ENCODE measurements around the gene RNF112. TPM values are rescaled to one million over a fixed set of nuclear protein-coding genes. Genes with fewer than 3 reads are reported as not detected.

Gene RNF112
- total RNA-seq, 1 experiment from 2014 or later: not detected

DNA sequence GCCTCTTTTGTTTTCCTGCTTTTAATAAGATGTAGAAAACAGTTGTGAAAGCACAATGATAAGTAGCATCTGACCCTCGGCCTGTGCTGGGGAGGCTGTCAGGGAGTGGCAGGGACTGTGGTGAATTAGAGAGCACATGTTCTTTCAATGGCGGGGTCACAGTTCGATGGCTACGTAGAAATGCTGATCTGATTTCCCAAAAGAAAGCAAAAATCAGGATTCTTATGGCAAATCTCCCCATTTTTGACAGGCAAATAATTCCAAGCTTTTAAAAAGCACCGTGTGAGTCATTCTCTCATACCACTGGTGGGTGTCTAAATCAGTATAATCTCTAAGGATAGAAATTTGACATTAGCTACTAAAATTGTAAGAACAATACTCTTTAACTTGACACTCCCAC, 36.9 kb upstream of the RNF112 start:
- DNase-seq (ENCODE audit: low spot score): no peak

DNA sequence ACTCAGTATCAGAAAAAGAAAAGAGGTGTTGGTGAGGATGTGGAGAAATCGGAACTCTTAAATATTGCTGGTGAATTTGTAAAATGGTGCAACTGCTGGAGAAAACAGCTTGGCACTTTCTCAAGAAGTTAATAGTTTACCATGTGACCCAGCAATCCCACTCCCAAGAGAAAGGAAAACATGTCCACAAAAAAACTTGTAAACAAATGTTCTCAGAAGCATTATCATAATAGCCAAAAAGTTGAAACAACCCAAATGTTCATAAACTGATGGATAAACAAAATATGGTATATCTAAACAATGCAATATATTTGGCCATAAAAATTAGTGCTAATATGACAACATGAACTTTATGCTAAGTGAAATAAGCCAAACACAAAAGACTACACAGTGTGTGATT, 35.3 kb upstream of the RNF112 start:
- DNase-seq (ENCODE audit: low spot score): no peak

DNA sequence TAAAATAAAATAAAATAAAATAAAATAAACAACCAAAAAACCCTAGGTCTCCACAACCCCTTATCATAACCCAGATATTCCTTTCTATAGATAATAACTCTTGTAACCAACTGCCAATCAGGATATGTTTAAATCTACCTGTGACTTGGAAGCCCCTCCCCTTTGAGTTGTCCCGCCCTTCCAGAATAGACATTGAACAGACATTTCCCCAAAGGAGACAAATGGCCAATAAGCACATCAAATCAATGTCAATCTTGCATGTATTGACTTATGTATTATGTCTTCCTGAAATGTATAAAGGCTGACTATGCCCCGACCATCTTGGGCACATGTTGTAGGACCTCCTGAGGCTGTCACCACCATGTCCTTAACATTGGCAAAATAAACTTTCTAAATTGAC, 34.2 kb upstream of the RNF112 start:
- peak; percentile 10 for DNase-seq (ENCODE audit: low spot score)

DNA sequence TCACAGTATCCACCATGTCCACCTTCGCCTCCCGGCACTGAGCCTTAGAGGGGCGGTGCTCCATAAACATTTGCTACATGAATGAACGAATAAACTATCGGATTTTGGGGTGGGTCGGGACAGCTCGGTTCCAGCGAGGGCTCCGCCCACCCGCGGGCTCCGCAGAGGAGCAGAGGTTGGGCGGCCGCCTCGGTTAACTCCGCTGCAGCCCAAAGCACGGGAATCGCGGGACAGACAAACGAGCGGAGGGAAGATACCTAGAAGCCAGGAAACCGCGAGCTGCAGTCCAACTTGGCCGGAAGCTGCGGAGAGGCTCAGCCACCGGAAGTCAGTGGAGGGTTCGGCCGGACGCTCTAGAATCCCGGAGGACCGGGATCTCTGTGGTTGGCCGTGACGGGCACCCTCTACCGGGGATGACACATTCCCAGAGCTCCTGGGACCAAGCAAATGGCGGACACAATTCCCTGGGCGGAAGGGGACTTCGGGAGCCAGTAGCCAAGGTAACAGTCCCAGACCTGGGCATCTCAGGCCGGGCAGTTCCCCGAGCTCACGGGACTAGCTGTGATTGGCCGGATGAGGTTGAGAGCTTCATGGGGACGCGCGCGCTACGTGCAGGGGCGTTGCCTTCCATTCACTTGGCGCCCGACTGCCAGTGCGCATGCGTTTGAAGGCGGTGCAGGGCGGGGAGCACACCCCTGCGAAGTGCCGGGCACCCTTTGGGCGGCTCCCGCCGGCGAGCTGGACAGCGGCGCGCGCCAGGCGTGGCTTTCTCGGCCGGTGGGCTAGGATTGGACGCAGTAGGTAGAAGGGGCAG, 33.2 kb upstream of the RNF112 start:
- peak; percentile 93 for DNase-seq (ENCODE audit: low spot score)

DNA sequence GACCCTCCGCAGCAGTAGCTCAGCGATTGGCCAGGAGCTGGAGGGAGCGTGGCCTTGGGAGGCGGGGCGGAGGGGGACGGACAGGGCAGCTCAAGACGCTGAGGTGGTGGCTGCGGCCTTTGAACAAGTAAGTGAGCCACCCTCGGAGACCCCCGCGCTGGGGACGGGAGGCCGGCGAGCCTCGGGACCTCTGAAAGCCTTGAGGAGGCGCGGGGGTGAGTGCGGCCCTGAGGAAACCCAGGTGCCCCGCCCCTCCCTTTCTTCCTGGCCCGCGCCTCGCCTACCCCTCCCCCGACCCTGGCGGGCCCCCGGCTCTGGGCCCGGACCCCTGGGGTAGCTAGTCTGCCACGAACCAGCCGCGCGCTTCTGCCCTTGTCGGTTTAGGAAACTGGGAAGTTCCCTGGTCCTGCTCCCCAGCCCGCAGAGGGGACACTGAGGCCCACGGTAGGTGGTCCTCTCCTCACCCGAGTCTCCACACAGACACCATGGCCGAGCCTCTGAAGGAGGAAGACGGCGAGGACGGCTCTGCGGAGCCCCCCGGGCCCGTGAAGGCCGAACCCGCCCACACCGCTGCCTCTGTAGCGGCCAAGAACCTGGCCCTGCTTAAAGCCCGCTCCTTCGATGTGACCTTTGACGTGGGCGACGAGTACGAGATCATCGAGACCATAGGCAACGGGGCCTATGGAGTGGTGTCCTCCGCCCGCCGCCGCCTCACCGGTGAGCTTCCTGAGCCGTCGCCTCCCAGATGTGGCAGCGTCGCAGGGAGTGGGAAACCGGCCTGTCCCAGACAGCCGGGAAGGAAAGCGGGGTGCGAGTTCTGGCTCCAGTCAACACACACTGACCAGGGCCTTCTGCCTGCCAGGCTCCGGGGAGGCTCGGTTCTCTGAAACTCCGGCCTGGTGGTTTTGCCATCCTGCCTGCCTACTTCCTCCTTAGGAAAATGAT, 32.3 kb upstream of the RNF112 start, which contains the start of gene MAPK7:
Gene MAPK7, plus strand, starts transcription at position 83 of the 945 bp plus-strand sequence. Its CDS starts 403 bp downstream, at position 486.
- DNase-seq (ENCODE audit: low spot score): no peak

DNA sequence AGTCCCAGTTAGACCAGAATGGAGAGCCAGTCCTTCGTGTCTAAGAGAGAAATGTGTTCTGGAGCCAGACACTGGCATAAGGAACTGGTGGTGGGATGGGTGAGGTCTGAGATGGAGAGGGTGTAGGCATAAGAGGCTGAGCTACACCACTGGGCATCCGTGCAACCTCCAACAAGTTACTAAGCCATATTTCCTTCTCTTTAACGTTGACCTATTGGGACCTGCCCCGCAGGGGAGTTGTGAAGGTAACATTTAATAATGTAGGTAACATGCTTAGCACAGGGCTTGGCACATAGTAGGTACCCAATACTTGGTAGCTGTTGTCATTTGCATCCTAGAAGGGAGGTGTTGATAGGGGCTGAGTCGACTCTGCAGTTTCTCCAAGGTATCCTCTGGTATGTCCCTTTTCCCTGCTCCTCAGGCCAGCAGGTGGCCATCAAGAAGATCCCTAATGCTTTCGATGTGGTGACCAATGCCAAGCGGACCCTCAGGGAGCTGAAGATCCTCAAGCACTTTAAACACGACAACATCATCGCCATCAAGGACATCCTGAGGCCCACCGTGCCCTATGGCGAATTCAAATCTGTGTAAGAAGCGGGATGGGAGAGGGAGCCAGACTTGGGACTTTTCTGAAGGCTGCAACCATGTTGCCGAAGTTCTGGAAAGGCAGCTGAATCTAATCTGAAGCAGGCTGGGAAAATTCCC, 31.5 kb upstream of the RNF112 start:
- no peak for DNase-seq (ENCODE audit: low spot score)

DNA sequence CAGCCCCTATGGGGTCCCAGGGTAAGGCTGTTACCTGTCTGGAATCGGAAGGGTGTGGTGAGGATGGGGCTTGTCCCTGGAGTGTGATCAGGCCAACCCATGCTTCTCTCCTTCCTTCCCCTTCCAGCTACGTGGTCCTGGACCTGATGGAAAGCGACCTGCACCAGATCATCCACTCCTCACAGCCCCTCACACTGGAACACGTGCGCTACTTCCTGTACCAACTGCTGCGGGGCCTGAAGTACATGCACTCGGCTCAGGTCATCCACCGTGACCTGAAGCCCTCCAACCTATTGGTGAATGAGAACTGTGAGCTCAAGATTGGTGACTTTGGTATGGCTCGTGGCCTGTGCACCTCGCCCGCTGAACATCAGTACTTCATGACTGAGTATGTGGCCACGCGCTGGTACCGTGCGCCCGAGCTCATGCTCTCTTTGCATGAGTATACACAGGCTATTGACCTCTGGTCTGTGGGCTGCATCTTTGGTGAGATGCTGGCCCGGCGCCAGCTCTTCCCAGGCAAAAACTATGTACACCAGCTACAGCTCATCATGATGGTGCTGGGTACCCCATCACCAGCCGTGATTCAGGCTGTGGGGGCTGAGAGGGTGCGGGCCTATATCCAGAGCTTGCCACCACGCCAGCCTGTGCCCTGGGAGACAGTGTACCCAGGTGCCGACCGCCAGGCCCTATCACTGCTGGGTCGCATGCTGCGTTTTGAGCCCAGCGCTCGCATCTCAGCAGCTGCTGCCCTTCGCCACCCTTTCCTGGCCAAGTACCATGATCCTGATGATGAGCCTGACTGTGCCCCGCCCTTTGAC, 30.3 kb upstream of the RNF112 start:
- no peak for DNase-seq (ENCODE audit: low spot score)

DNA sequence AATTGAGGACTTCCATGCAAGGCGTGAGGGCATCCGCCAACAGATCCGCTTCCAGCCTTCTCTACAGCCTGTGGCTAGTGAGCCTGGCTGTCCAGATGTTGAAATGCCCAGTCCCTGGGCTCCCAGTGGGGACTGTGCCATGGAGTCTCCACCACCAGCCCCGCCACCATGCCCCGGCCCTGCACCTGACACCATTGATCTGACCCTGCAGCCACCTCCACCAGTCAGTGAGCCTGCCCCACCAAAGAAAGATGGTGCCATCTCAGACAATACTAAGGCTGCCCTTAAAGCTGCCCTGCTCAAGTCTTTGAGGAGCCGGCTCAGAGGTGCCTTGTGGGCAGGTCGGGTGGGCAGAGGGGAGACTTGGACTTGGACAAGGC, 29.7 kb upstream of the RNF112 start:
- DNase-seq (ENCODE audit: low spot score): no peak

DNA sequence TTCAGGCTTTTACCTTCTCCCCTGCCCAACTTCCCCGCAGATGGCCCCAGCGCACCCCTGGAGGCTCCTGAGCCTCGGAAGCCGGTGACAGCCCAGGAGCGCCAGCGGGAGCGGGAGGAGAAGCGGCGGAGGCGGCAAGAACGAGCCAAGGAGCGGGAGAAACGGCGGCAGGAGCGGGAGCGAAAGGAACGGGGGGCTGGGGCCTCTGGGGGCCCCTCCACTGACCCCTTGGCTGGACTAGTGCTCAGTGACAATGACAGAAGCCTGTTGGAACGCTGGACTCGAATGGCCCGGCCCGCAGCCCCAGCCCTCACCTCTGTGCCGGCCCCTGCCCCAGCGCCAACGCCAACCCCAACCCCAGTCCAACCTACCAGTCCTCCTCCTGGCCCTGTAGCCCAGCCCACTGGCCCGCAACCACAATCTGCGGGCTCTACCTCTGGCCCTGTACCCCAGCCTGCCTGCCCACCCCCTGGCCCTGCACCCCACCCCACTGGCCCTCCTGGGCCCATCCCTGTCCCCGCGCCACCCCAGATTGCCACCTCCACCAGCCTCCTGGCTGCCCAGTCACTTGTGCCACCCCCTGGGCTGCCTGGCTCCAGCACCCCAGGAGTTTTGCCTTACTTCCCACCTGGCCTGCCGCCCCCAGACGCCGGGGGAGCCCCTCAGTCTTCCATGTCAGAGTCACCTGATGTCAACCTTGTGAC, 29.1 kb upstream of the RNF112 start:
- DNase-seq (ENCODE audit: low spot score): no peak

DNA sequence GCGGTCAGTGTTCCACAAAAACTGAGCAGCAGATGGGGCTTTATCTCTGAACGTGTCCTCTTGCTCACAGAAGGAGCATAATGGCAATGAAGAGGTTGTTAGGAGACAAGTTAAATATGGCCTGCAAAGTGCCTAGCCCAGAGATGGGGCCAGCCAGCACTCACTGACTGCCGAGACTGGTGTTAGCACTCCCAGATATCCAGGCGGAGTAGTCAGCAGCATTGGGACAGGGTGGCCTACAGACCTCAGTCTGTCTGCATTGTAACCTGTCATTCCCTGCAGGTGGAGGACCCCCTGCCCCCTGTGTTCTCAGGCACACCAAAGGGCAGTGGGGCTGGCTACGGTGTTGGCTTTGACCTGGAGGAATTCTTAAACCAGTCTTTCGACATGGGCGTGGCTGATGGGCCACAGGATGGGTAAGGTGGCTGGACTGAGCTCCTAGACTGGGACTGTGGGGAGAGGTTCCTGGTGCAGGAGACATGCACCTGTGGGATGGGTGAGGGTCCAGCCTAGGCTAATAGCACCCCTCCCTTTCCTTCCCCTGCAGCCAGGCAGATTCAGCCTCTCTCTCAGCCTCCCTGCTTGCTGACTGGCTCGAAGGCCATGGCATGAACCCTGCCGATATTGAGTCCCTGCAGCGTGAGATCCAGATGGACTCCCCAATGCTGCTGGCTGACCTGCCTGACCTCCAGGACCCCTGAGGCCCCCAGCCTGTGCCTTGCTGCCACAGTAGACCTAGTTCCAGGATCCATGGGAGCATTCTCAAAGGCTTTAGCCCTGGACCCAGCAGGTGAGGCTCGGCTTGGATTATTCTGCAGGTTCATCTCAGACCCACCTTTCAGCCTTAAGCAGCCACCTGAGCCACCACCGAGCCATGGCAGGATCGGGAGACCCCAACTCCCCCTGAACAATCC, 28.2 kb upstream of the RNF112 start:
- DNase-seq (ENCODE audit: low spot score): no peak

DNA sequence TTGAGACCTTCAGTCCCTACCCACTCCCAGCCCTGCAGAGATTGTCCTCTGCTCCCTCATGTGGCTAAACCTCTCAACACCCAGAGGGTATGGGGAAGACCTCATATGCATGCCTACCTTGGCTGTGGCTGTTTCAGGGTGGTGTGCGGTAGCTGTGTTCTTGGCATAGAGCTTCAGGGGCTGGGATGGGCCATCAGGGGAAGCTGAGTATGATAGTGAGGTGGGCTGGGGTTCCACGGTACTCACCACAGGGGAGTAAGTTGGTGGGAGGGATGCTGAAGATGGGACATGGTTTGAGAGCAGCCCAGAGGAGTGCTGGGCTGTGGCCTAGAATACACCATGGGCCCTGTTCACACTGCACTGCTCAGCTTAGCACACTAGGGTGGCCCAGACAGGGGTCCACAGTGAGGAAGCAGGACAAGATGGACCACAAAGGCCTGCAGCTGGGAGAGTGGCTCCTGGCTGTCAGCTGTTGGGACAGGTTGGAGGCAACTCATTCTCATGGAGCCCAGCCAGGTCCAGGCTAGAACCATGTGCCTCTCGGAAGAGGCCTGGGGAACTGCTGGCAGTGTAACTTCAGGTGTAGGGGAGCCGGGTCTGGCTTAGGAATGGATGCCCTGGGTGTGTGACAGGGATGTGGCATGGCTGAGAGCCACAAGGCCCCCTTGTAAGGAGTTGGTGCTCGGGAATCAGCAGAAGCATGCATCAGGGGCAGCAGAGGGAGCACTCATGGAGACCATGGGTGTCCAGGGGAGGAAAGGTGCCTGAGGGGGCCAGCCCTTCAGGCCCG, 27.2 kb upstream of the RNF112 start:
- DNase-seq (ENCODE audit: low spot score): no peak

DNA sequence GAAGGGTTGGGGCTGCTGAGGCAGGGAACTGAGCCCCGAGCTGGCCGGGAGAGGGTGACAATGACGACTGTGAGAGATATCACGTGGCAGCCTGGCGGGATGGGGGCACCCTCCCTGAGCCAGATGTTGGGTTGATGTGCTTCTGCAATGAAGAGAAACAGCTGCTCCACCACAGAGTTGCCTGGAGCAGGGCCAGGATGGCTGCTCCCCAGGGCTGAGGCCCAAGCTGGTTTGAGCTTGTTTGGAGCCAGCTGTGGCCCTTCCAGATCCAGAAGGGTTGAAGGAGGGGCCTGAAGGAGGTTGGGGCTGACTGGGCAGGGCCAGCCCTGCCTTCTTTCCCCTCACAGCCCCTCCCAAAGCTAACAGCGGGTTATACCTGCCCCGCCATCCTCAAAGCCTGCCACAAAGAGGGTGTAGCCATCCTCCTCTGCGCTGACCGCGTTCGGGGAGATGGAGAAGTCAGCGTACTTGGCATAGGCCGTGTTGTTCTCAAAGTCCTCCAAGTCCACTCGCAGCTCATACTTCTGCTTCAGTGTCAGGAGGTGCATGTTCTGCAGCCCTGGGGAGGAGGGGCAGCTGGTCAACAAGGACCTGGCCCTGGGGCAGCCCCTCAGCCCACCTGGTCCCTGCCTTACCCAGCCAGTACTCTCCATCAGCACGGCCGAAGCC, 26.2 kb upstream of the RNF112 start:
- DNase-seq (ENCODE audit: low spot score): peak; percentile 69

DNA sequence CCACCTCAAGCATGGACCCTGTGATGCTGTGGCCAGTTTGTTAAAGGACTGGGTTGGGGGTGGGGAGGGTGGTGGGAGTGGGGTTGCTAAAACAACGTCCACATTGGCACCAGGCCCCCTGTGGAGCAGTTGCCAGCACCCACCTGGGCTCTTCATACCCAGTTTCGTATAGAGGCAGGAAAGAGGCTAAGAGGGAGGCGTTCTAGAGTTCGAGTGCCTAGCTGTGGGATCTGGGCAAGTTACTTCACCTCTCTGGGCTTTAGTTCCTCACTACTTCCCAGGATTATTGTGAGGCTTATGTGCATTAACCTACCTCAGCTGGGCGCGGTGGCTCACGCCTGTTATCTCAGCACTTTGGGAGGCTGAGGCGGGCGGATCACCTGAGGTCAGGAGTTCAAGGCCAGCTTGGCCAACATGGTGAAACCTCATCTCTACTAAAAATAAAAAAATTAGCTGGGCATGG, 25.5 kb upstream of the RNF112 start:
- no peak for DNase-seq (ENCODE audit: low spot score)

DNA sequence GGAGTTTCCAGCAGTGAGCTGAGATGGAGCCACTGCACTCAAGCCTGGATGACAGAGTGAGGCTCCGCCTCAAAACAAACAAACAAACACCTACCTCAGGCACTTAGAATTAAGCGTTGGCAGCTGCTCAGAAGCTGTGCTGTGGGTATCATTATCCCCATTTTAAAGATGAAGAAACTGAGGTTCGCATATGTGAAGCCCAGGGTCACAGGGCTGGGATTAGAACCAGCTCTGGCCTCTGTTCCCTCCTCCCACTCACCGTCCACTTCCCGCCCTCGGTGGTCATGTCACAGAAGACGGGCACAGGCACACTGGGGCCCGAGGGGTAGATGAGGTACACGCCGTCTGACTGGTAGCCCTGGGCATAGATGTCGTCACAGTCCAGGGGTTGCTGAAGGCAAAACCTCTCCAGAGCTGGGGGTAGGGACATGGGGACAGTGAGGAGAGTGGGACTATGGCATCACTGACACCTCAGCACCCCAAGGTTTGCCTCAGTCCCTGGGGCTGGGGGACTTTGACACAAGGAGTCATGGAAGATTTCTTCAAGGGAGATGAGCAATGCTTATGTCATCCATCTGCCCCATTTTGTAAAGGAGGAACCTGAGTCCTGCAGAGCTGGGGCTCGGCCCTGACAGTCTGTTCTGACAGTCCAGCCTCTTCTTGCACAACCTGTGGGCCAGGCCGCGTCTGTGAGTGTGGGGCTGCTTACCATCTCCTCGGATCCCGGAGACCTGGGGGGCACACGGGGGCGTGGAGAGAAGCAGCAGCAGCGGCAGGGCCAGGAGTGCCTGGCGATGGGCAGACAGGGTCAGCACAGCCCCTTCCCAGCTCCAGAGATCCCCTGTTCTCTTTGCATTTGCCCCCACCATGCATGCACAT, 24.7 kb upstream of the RNF112 start:
- DNase-seq (ENCODE audit: low spot score): no peak

DNA sequence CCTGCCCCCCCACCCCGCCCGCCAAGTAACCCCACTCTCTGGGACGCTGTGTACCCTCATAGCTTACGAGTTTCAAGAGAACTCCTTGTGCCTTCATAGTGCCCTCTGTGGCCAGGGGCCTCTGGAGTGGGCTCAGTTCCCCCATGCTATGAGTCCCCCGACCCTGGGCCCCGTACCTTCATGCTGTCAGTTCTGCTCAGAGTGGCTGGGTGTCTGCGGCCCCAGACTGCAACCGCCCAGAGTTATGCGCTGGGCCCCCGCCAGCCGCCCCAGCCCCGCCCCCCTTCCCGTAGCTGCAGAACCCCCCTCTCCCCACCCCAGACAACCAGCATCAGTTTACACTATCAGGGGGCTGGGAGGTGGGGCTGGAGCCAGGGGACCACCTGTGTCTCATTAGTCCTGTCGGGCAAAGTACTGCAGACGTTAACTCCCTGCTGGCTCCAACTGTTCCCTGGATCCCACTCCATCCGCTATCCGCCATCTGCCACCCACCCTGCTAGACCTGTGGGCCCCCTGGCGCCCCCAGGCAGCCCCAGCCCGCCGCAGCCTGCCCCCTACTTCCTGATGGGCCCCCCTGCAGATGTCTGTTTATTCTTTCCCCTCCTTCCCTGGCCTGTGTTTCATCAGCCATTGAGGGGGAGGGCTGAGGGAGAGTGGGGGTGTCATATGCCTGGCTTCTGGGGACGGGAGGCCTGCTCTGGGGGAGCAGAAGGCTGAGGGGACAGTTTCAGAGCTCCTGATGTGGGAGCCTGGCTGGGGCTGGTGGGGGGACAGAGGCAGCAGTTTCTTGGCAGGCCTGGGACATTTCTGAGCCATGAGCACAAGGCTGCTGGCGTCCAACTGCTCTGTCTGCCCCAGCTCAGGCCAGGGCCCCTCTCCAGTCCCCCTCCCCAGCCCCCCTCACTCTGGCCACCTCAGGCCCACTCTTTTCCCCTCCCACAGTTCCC, 23.8 kb upstream of the RNF112 start, which contains the start of gene MFAP4:
Gene MFAP4, minus strand, starts transcription at position 217 of the 947 bp plus-strand sequence. Its CDS starts 35 bp downstream, at position 182.
- DNase-seq (ENCODE audit: low spot score): no peak
